ENCODE measurements around the gene SH2D6.

DNA sequence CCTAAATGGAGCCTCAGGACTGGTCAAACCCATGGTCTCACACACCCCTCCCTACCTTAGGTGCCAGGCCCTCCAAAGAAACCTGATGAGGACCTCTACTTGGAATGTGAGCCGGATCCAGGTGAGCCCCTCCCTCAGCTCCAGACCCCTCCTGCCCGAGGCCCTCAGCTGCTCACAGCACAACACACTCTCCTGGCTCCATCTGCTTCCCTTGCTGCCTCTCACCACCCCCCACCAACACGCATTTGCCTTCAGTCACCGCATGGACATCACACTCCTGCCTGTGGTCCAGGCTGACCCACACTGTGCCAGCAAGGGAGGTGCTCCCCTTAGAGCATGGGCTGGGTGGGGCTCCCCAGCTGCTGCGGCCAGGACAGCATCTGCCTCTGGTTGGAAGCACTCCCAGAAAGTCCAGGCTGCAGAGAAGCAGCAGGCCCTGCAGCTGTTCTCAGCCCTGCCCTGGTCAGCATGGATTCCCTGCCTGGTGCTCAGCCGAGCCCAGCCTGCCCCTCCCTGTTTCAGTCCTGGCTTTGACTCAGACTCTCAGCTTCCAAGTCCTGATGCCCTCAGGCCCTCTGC lies 15.1 kb downstream of the SH2D6 start:
- TF ChIP-seq, protein P1, sequence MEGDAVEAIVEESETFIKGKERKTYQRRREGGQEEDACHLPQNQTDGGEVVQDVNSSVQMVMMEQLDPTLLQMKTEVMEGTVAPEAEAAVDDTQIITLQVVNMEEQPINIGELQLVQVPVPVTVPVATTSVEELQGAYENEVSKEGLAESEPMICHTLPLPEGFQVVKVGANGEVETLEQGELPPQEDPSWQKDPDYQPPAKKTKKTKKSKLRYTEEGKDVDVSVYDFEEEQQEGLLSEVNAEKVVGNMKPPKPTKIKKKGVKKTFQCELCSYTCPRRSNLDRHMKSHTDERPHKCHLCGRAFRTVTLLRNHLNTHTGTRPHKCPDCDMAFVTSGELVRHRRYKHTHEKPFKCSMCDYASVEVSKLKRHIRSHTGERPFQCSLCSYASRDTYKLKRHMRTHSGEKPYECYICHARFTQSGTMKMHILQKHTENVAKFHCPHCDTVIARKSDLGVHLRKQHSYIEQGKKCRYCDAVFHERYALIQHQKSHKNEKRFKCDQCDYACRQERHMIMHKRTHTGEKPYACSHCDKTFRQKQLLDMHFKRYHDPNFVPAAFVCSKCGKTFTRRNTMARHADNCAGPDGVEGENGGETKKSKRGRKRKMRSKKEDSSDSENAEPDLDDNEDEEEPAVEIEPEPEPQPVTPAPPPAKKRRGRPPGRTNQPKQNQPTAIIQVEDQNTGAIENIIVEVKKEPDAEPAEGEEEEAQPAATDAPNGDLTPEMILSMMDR (IDR thresholded peaks at IDR 0.05; ENCODE audit: poor library complexity, severe bottlenecking) = no peak
- TF ChIP-seq, protein P2, sequence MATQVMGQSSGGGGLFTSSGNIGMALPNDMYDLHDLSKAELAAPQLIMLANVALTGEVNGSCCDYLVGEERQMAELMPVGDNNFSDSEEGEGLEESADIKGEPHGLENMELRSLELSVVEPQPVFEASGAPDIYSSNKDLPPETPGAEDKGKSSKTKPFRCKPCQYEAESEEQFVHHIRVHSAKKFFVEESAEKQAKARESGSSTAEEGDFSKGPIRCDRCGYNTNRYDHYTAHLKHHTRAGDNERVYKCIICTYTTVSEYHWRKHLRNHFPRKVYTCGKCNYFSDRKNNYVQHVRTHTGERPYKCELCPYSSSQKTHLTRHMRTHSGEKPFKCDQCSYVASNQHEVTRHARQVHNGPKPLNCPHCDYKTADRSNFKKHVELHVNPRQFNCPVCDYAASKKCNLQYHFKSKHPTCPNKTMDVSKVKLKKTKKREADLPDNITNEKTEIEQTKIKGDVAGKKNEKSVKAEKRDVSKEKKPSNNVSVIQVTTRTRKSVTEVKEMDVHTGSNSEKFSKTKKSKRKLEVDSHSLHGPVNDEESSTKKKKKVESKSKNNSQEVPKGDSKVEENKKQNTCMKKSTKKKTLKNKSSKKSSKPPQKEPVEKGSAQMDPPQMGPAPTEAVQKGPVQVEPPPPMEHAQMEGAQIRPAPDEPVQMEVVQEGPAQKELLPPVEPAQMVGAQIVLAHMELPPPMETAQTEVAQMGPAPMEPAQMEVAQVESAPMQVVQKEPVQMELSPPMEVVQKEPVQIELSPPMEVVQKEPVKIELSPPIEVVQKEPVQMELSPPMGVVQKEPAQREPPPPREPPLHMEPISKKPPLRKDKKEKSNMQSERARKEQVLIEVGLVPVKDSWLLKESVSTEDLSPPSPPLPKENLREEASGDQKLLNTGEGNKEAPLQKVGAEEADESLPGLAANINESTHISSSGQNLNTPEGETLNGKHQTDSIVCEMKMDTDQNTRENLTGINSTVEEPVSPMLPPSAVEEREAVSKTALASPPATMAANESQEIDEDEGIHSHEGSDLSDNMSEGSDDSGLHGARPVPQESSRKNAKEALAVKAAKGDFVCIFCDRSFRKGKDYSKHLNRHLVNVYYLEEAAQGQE (IDR thresholded peaks at IDR 0.05; ENCODE audit: borderline replicate concordance) = no peak
- no peak for TF ChIP-seq POLR2AphosphoS5 (IDR thresholded peaks at IDR 0.05)
- TF ChIP-seq MXI1 (conservative IDR thresholded peaks at IDR 0.05; ENCODE audit: poor library complexity, severe bottlenecking) = no peak
